Keratinocyte (primary cell): Measurements from ENCODE around the gene UGT1A10. TPM values are rescaled to one million over a fixed set of nuclear protein-coding genes. Genes with fewer than 3 reads are reported as not detected.

ENCODE experiments used
- DNase-seq: peaks from one replicate; pipeline ENCODE4 v3.0.0-alpha.2; 2011; ENCODE audit warnings: low read depth, missing footprints, low spot score
- FAIRE-seq: peaks from 2 replicates; lab custom pipeline; 2011; peaks lifted over from hg19 to GRCh38; lab: Jason Lieb, UNC
- H2AFZ ChIP-seq: 2 replicates; pipeline ENCODE4 v1.6.0; 2012; ENCODE audit warnings: low read length, control low read depth, inconsistent platforms; ENCODE audit not compliant: control insufficient read depth
- H3K27ac ChIP-seq: 2 replicates; pipeline ENCODE4 v1.5.1; 2011; ENCODE audit warnings: low read length; ENCODE audit not compliant: control insufficient read depth, insufficient read depth
- H3K27me3 ChIP-seq: 3 replicates; pipeline ENCODE4 v1.6.0; 2011; ENCODE audit warnings: low read length; ENCODE audit not compliant: control insufficient read depth, insufficient read depth; ENCODE audit errors: extremely low read depth
- H3K36me3 ChIP-seq, 2 experiments: 2 replicates in 1 of 2; 3 replicates in 1 of 2; pipeline ENCODE4 v1.5.1; 2011; ENCODE audit warnings: low read length in 2 of 2, mild to moderate bottlenecking in 1 of 2; ENCODE audit not compliant: control insufficient read depth in 2 of 2, insufficient read depth in 2 of 2; ENCODE audit errors: extremely low read depth in 1 of 2
- H3K4me1 ChIP-seq: 3 replicates; pipeline ENCODE4 v1.5.1; 2011; ENCODE audit warnings: low read length; ENCODE audit not compliant: control insufficient read depth, insufficient read depth; ENCODE audit errors: extremely low read depth
- H3K4me2 ChIP-seq: 3 replicates; pipeline ENCODE4 v1.6.0; 2011; ENCODE audit warnings: low read depth, low read length; ENCODE audit not compliant: control insufficient read depth, insufficient read depth; ENCODE audit errors: extremely low read depth
- H3K4me3 ChIP-seq, 3 experiments: fragments of 200-600 bp in 1 of 3; sonication (generic) in 1 of 3; 2 replicates in 2 of 3; 3 replicates in 1 of 3; pipeline ENCODE4 v1.5.1; 2011 to 2016; ENCODE audit warnings: low read length in 3 of 3, mild to moderate bottlenecking in 3 of 3, control low read depth in 2 of 3, inconsistent platforms in 1 of 3, low read depth in 1 of 3, mixed read lengths in 1 of 3, mixed run types in 1 of 3, moderate library complexity in 1 of 3; ENCODE audit not compliant: control insufficient read depth in 2 of 3, insufficient read depth in 2 of 3; ENCODE audit errors: extremely low read depth in 1 of 3
- H3K79me2 ChIP-seq: 2 replicates; pipeline ENCODE4 v1.6.0; 2012; ENCODE audit warnings: low read length; ENCODE audit not compliant: control insufficient read depth, insufficient read depth
- H3K9ac ChIP-seq: 3 replicates; pipeline ENCODE4 v1.6.0; 2011; ENCODE audit warnings: low read length; ENCODE audit not compliant: control insufficient read depth, insufficient read depth; ENCODE audit errors: extremely low read depth
- H3K9me1 ChIP-seq: 3 replicates; pipeline ENCODE4 v1.6.0; 2011; ENCODE audit warnings: low read length; ENCODE audit not compliant: control insufficient read depth, insufficient read depth; ENCODE audit errors: extremely low read depth
- H3K9me3 ChIP-seq: 2 replicates; pipeline ENCODE4 v1.5.1; 2012; ENCODE audit warnings: low read depth, low read length; ENCODE audit not compliant: control insufficient read depth
- H4K20me1 ChIP-seq: 3 replicates; pipeline ENCODE4 v1.6.0; 2011; ENCODE audit warnings: low read length; ENCODE audit not compliant: control insufficient read depth, insufficient read depth; ENCODE audit errors: extremely low read depth
- CTCF ChIP-seq, 3 experiments: IDR thresholded peaks in 1 of 3; conservative IDR thresholded peaks in 1 of 3; optimal IDR thresholded peaks in 1 of 3; 2 replicates in 2 of 3; 3 replicates in 1 of 3; pipeline versions ENCODE3 to v1.5.1; 2011; ENCODE audit warnings: low read length in 3 of 3, mild to moderate bottlenecking in 3 of 3, moderate library complexity in 2 of 3, control low read depth in 1 of 3, inconsistent platforms in 1 of 3; ENCODE audit not compliant: insufficient read depth in 2 of 3; ENCODE audit errors: extremely low read depth in 1 of 3
- EZH2 ChIP-seq: IDR thresholded peaks from one replicate; pipeline ENCODE4 v1.6.1; 2012; ENCODE audit warnings: inconsistent platforms, mild to moderate bottlenecking, low read length, moderate library complexity
- dilution Hi-C: fragments of 300-500 bp; cut with MboI; formaldehyde crosslinking; loops from one replicate; pipeline ENCODE4 v1.7.0; 2020; ENCODE audit warnings: low sequenced_read_pairs; ENCODE audit not compliant: extremely low pct_ligation_motif_present
- polyA plus RNA-seq, 5 experiments: library from polyadenylated mRNA; depleted of rRNA in 3 of 5; stranded (reverse) in 3 of 5; stranded (forward) in 1 of 5; unstranded in 1 of 5; fragments of >200 nt; gene quantifications; 1 replicate in 1 of 5; 2 replicates in 3 of 5; 3 replicates in 1 of 5; pipeline versions ENCODE4 v1.2.1 to v1.2.3, GENCODE V29; 2011 to 2012; ENCODE audit warnings: missing spikeins in 2 of 5, low read depth in 1 of 5, low replicate concordance in 1 of 5

Gene UGT1A10
- polyA plus RNA-seq, 1 donor (not counting 4 experiments of a cell fraction or from before 2014, with no cell fraction given) = 2.0 TPM

- H3K79me2 ChIP-seq = no peaks in the 10 kb centered on the region
- no peaks in the 10 kb centered on the region for H3K9me1 ChIP-seq
- no peak overlapping the region for H3K27ac ChIP-seq
- no peak overlapping the region for H3K4me2 ChIP-seq
- no peaks in the 10 kb centered on the region for H3K9me3 ChIP-seq
- FAIRE-seq (no peak), DNase-seq (no peak)
- no peaks in the 10 kb centered on the region for H3K4me1 ChIP-seq
- no peaks in the 10 kb centered on the region for H4K20me1 ChIP-seq
- H2AFZ ChIP-seq = no peak overlapping the region
- no peak overlapping the region for H3K4me3 ChIP-seq
- dilution Hi-C loops = no loop called here
- H3K9ac ChIP-seq = no peak overlapping the region
- H3K36me3 ChIP-seq = no peaks in the 10 kb centered on the region
- TF ChIP-seq EZH2 (no peak), CTCF (optimal IDR thresholded peaks at IDR 0.05 in 1 of 3, IDR thresholded peaks at IDR 0.05 in 1 of 3, conservative IDR thresholded peaks at IDR 0.05 in 1 of 3; ENCODE audit: extremely low read depth in 1 of 3, insufficient read depth in 2 of 3, low read length in 3 of 3) (no peak)
- H3K27me3 ChIP-seq = no peaks in the 10 kb centered on the region
Measured at GRCh38 chr2:233780771-233781170, 144.5 kb downstream of the UGT1A10 start.

- no peak for TF ChIP-seq EZH2
- no peak for TF ChIP-seq CTCF (optimal IDR thresholded peaks at IDR 0.05 in 1 of 3, IDR thresholded peaks at IDR 0.05 in 1 of 3, conservative IDR thresholded peaks at IDR 0.05 in 1 of 3; ENCODE audit: extremely low read depth in 1 of 3, insufficient read depth in 2 of 3, low read length in 3 of 3)
- dilution Hi-C loops = no loop called here
- Histone ChIP-seq H3K9ac (no peak overlapping the region), H3K4me3 (no peak overlapping the region), H3K9me3 (no peaks in the 10 kb centered on the region), H3K4me2 (no peak overlapping the region), H3K9me1 (no peaks in the 10 kb centered on the region), H2AFZ (no peak overlapping the region), H4K20me1 (no peaks in the 10 kb centered on the region), H3K4me1 (no peaks in the 10 kb centered on the region), H3K27me3 (no peaks in the 10 kb centered on the region), H3K36me3 (no peaks in the 10 kb centered on the region), H3K27ac (no peak overlapping the region), H3K79me2 (no peaks in the 10 kb centered on the region)
- DNase-seq (no peak), FAIRE-seq (no peak)
Measured at GRCh38 chr2:233789554-233789953, 153.3 kb downstream of the UGT1A10 start.
